Endothelial cell (in vitro differentiated cells): ENCODE measurements around the gene CCSER1. TPM values are rescaled to one million over a fixed set of nuclear protein-coding genes. Genes with fewer than 3 reads are reported as not detected.
A peak's percentile ranks its signal among the peaks of the same experiment; 100 is the strongest.

Experiments
- DNase-seq: peaks from one replicate; pipeline ENCODE4 v3.0.0; 2021; ENCODE audit warnings: low spot score
- H3K27ac Mint-ChIP-seq: one replicate; pipeline ENCODE4 v1.8.0; 2021; ENCODE audit warnings: mixed read lengths, inconsistent platforms; ENCODE audit not compliant: unreplicated experiment
- H3K27me3 Mint-ChIP-seq: one replicate; pipeline ENCODE4 v1.8.0; 2021; ENCODE audit warnings: mild to moderate bottlenecking, moderate library complexity, mixed read lengths, inconsistent platforms; ENCODE audit not compliant: unreplicated experiment
- H3K36me3 Mint-ChIP-seq: one replicate; pipeline ENCODE4 v1.8.0; 2021; ENCODE audit warnings: mild to moderate bottlenecking, low read depth, mixed read lengths, inconsistent platforms; ENCODE audit not compliant: unreplicated experiment
- H3K4me1 Mint-ChIP-seq: one replicate; pipeline ENCODE4 v1.8.0; 2021; ENCODE audit warnings: mild to moderate bottlenecking, mixed read lengths, inconsistent platforms; ENCODE audit not compliant: unreplicated experiment
- H3K4me3 Mint-ChIP-seq: one replicate; pipeline ENCODE4 v1.8.0; 2021; ENCODE audit warnings: mild to moderate bottlenecking, mixed read lengths, inconsistent platforms; ENCODE audit not compliant: unreplicated experiment
- H3K9me3 Mint-ChIP-seq: one replicate; pipeline ENCODE4 v1.8.0; 2021; ENCODE audit warnings: mixed read lengths, inconsistent platforms; ENCODE audit not compliant: unreplicated experiment
- total RNA-seq: library from RNA; stranded (reverse); fragmentation: NEBNext Ultra II Directional; extraction: Animal tissue kit (Norgen Biotek cat#: 25700); gene quantifications from one replicate; pipeline ENCODE4 v1.2.1, GENCODE V29; 2021; ENCODE audit not compliant: unreplicated experiment
- TF ChIP-seq, protein P1 (sequence below): fragments of 200-600 bp; sonication (generic); IDR thresholded peaks from one replicate; pipeline ENCODE4 v1.5.0; 2021; ENCODE audit warnings: antibody characterized with exemption; ENCODE audit not compliant: unreplicated experiment

The CCSER1 gene
- total RNA-seq, 1 donor from 2014 or later: 3.0 TPM

DNA sequence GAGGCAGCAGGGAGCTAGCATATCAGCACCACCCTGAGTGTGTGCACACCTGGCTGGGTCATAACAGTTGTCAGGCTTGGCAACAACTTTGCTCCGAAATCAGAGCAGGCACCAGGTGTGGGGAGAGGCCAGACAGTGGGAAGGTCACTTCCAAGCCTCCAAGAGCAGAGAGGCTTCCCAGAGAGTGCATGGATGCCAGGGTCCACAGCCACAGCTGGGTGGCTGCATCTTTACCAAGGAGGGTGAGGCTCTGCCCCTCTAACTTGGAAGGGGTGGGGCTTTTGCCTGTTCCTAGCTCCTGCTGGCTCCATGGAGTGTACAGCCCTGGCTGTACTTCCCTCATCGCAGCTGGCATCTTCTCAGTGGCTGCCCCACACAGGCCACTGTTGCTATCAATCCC, 322.4 kb downstream of the CCSER1 start:
- DNase-seq: no peak
- Mint-ChIP-seq H3K4me1 (peaks cover 3% of the 10 kb centered on the region), H3K27me3 (peaks cover 2% of the 10 kb centered on the region), H3K27ac (no peak overlapping the region), H3K36me3 (no peaks in the 10 kb centered on the region), H3K4me3 (no peak overlapping the region), H3K9me3 (no peaks in the 10 kb centered on the region)
- TF ChIP-seq, protein P1, sequence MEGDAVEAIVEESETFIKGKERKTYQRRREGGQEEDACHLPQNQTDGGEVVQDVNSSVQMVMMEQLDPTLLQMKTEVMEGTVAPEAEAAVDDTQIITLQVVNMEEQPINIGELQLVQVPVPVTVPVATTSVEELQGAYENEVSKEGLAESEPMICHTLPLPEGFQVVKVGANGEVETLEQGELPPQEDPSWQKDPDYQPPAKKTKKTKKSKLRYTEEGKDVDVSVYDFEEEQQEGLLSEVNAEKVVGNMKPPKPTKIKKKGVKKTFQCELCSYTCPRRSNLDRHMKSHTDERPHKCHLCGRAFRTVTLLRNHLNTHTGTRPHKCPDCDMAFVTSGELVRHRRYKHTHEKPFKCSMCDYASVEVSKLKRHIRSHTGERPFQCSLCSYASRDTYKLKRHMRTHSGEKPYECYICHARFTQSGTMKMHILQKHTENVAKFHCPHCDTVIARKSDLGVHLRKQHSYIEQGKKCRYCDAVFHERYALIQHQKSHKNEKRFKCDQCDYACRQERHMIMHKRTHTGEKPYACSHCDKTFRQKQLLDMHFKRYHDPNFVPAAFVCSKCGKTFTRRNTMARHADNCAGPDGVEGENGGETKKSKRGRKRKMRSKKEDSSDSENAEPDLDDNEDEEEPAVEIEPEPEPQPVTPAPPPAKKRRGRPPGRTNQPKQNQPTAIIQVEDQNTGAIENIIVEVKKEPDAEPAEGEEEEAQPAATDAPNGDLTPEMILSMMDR: no peak

DNA sequence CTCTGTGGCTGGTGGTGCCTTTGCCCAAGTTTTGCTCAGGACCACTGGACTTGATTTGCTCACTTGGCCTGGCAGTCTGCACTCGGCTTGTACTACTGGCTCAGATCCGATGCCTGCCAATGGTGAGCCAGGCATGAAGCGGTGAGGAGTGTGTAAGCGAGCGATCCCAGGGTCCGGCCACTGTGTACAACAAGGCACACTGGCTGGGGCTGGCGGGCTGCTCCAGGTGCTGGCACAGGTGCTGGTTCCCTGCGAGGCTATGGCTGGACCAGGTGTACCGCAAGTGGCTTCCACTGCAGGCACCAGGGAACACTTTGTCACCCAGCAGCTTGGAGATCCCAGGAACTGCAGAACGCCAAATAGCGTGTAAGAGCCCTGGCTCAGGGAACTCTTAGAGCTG, 329.7 kb downstream of the CCSER1 start:
- Mint-ChIP-seq H3K36me3 (no peaks in the 10 kb centered on the region), H3K27ac (no peak overlapping the region), H3K4me3 (no peak overlapping the region), H3K4me1 (no peaks in the 10 kb centered on the region), H3K27me3 (no peaks in the 10 kb centered on the region), H3K9me3 (no peaks in the 10 kb centered on the region)
- TF ChIP-seq, protein P1: no peak
- DNase-seq: no peak

GRCh38 chr4:90457817-90458216, 330.6 kb downstream of the CCSER1 start:
- TF ChIP-seq, protein P1: no peak
- Mint-ChIP-seq H3K4me3 (peak overlapping the region; percentile 62), H3K9me3 (no peaks in the 10 kb centered on the region)

DNA sequence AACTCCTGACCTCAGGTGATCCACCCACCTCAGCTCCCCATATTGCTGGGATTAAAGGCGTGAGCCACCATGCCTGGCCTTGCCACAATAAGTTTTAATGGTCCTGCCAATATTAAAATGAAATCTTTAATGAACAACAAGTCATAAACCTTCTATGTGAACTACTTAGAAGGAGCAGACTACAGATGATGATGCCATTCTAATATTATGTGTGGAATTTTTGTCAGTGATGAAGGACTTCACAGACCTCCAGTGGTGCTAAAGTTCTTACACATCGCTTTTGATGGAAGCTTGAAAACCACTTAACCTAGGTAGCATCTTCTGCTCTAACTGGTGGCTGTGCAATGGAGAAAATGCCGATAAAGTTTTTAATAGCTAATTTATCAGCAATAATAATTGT, 331.4 kb downstream of the CCSER1 start:
- Mint-ChIP-seq H3K4me3 (no peak overlapping the region), H3K9me3 (no peaks in the 10 kb centered on the region), H3K27ac (no peak overlapping the region), H3K4me1 (no peaks in the 10 kb centered on the region), H3K36me3 (no peaks in the 10 kb centered on the region), H3K27me3 (no peaks in the 10 kb centered on the region)
- DNase-seq: no peak
- TF ChIP-seq, protein P1: no peak

More at GRCh38 chr4:90457817-90458216, 330.6 kb downstream of the CCSER1 start:
- H3K4me1 Mint-ChIP-seq: no peaks in the 10 kb centered on the region
- DNase-seq: no peak
- no peaks in the 10 kb centered on the region for H3K36me3 Mint-ChIP-seq
- no peak overlapping the region for H3K27ac Mint-ChIP-seq
- no peaks in the 10 kb centered on the region for H3K27me3 Mint-ChIP-seq

DNA sequence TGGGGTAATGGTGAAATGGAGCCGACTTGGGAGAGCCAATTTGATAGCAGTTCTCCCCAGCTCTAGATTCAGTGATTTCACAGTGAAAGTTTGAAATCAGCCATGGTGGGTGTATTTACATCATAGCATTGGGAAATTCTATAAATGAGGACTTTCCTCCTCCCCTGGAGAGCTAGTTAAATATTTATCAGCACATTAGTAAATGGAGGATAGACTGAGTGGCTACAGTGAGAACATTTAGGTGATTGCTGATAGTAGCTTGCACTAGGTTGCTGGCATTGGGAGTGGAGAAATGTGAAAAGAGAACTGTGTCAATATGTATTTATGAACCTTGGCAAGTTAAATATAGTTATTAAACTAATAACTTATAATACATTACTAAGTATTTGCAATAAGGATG, 347.3 kb downstream of the CCSER1 start:
- no peaks in the 10 kb centered on the region for H3K4me1 Mint-ChIP-seq
- TF ChIP-seq, protein P1: no peak
- no peak overlapping the region for H3K4me3 Mint-ChIP-seq
- H3K36me3 Mint-ChIP-seq: no peaks in the 10 kb centered on the region
- no peak overlapping the region for H3K27ac Mint-ChIP-seq
- no peaks in the 10 kb centered on the region for H3K27me3 Mint-ChIP-seq
- no peak for DNase-seq
- H3K9me3 Mint-ChIP-seq: no peaks in the 10 kb centered on the region
